ENCODE results near the gene ADAMTS17. TPM values are rescaled to one million over a fixed set of nuclear protein-coding genes. Genes with fewer than 3 reads are reported as not detected.

The ADAMTS17 gene
- total RNA-seq, 4 donors from 2014 or later, result 7.2 to 15.1 (median 8.9) TPM

DNA sequence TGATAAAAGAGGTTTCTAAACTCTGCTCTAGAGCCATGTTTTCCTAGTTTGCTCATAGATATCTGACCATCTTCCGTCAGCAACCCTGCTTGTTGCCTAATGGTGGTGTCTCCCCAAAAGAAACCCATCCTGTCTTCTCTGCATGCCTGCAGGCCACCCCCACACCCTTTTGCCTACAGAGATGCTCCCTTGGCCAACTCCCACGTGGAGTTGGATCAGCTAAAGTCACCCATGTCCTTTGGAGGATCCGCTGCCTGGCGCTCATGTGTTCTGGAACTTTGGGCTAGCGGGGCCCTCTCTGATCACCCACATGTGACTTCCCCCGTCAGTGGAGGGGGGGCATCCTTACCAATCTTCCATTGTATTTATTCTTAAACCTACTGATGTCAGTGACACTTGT, 185.6 kb downstream of the ADAMTS17 start:
- Histone ChIP-seq H3K9me3 (no peaks in the 10 kb centered on the region), H3K4me3 (no peak overlapping the region), H3K27ac (no peak overlapping the region), H3K4me1 (no peaks in the 10 kb centered on the region), H3K27me3 (no peaks in the 10 kb centered on the region), H3K36me3 (no peaks in the 10 kb centered on the region)
- no peak for DNase-seq
- TF ChIP-seq POLR2A (IDR thresholded peaks at IDR 0.05), result no peak
- TF ChIP-seq, protein P1, sequence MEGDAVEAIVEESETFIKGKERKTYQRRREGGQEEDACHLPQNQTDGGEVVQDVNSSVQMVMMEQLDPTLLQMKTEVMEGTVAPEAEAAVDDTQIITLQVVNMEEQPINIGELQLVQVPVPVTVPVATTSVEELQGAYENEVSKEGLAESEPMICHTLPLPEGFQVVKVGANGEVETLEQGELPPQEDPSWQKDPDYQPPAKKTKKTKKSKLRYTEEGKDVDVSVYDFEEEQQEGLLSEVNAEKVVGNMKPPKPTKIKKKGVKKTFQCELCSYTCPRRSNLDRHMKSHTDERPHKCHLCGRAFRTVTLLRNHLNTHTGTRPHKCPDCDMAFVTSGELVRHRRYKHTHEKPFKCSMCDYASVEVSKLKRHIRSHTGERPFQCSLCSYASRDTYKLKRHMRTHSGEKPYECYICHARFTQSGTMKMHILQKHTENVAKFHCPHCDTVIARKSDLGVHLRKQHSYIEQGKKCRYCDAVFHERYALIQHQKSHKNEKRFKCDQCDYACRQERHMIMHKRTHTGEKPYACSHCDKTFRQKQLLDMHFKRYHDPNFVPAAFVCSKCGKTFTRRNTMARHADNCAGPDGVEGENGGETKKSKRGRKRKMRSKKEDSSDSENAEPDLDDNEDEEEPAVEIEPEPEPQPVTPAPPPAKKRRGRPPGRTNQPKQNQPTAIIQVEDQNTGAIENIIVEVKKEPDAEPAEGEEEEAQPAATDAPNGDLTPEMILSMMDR (IDR thresholded peaks at IDR 0.05), result no peak

- no peak for DNase-seq
- TF ChIP-seq POLR2A (IDR thresholded peaks at IDR 0.05), result no peak
- TF ChIP-seq, protein P1 (IDR thresholded peaks at IDR 0.05), result no peak
- no peaks in the 10 kb centered on the region for H3K27me3 ChIP-seq
- H3K36me3 ChIP-seq, result no peaks in the 10 kb centered on the region
- H3K4me3 ChIP-seq, result no peak overlapping the region
- H3K4me1 ChIP-seq, result no peaks in the 10 kb centered on the region
- H3K9me3 ChIP-seq, result no peaks in the 10 kb centered on the region
- no peak overlapping the region for H3K27ac ChIP-seq
These were observed 187.4 kb downstream of the ADAMTS17 start for GRCh38 chr15:100154338-100154737.

DNA sequence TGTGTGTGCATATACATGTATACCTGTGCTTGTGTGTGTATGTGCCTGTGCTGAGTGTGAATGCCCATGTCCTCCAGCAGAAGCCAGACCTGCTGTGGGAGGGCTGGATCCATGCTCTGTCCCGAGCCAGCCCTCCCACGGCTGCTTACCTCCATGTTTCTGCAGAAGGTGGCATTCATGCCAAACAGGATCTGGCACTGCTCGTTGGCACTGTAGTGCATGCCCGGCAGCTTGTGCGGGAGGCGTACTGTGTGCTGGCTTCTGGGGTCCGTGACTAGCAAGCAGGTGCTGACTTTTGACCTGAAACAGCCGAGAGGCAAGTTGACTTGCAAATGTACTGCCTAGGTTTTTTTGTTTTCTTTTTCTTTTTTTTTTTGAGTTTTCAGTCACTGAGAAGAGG, 189.3 kb downstream of the ADAMTS17 start:
- H3K27ac ChIP-seq, result no peak overlapping the region
- H3K36me3 ChIP-seq, result no peaks in the 10 kb centered on the region
- no peaks in the 10 kb centered on the region for H3K9me3 ChIP-seq
- H3K4me1 ChIP-seq, result no peaks in the 10 kb centered on the region
- no peak for DNase-seq
- TF ChIP-seq, protein P1 (IDR thresholded peaks at IDR 0.05), result no peak
- no peak for TF ChIP-seq POLR2A (IDR thresholded peaks at IDR 0.05)
- H3K27me3 ChIP-seq, result no peaks in the 10 kb centered on the region
- H3K4me3 ChIP-seq, result no peak overlapping the region

DNA sequence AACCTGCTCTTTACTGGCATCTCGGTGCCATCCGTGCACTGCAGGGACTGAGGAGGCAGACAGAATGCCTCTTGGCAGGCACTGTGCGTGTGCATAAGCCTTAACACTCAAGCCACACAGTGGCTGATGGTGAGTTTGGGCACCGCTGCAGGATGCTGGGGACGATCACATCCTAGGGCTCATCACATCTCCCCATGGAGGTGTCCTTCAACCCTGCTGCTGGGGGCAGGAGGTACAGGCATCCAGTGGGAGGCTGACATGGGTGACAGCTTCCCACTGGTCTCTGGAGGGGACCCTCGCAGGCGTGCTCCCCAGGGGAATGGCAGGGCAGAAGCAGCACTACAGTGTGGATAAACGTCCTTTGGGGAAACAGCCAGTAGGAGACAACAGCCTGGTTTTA, 190.9 kb downstream of the ADAMTS17 start:
- no peak overlapping the region for H3K27ac ChIP-seq
- H3K9me3 ChIP-seq, result no peaks in the 10 kb centered on the region
- TF ChIP-seq POLR2A (IDR thresholded peaks at IDR 0.05), result no peak
- TF ChIP-seq, protein P1 (IDR thresholded peaks at IDR 0.05), result no peak
- no peak overlapping the region for H3K4me3 ChIP-seq
- H3K27me3 ChIP-seq, result no peaks in the 10 kb centered on the region
- H3K4me1 ChIP-seq, result no peaks in the 10 kb centered on the region
- H3K36me3 ChIP-seq, result no peaks in the 10 kb centered on the region
- no peak for DNase-seq

- Histone ChIP-seq H3K36me3 (no peaks in the 10 kb centered on the region), H3K4me1 (no peaks in the 10 kb centered on the region), H3K27ac (no peak overlapping the region), H3K9me3 (no peaks in the 10 kb centered on the region), H3K4me3 (no peak overlapping the region), H3K27me3 (no peaks in the 10 kb centered on the region)
- no peak for DNase-seq
- TF ChIP-seq POLR2A (IDR thresholded peaks at IDR 0.05), result no peak
- TF ChIP-seq, protein P1 (IDR thresholded peaks at IDR 0.05), result no peak
These were observed 193.9 kb downstream of the ADAMTS17 start for GRCh38 chr15:100147828-100148227.

DNA sequence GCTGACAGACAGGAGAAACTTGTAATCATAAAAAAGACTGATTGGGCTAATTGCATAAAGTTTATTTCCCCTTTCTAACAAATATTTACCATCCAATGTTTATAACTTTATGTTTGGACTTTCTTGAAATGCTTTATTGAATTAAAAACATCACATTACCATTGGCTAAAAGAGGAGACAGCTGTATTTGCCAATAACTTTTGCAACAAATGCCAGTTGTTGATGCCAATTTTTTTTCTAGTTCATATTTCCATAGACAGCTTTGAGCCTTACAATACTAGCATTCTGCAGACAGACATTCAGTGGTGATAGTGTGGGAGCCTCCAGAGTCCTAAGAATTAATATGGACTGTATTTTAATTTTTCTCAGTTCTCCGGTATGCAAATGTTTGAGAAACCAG, 198.4 kb downstream of the ADAMTS17 start:
- TF ChIP-seq, protein P1 (IDR thresholded peaks at IDR 0.05), result no peak
- TF ChIP-seq POLR2A (IDR thresholded peaks at IDR 0.05), result no peak
- Histone ChIP-seq H3K4me3 (no peak overlapping the region), H3K4me1 (peaks cover 0 to 7% (median 0%) of the 10 kb centered on the region in 4 donors), H3K9me3 (no peaks in the 10 kb centered on the region), H3K27ac (no peak overlapping the region), H3K36me3 (no peaks in the 10 kb centered on the region), H3K27me3 (no peaks in the 10 kb centered on the region)
- DNase-seq, result no peak
